Astrocyte (in vitro differentiated cells and primary cell): ENCODE measurements around the gene DCUN1D2. TPM values are rescaled to one million over a fixed set of nuclear protein-coding genes. Genes with fewer than 3 reads are reported as not detected.
"Not testable (repeated sequence)": the region's sequence is repeated elsewhere in the genome, so short reads cannot be mapped to it uniquely, and the experiment has no call there.

ENCODE experiments used
- DNase-seq: peaks from one replicate; pipeline ENCODE4 v3.0.0-alpha.2; 2010; ENCODE audit warnings: low read depth
- FAIRE-seq: peaks from 2 replicates; lab custom pipeline; 2011; peaks lifted over from hg19 to GRCh38; lab: Jason Lieb, UNC
- H2AFZ ChIP-seq: 2 replicates; pipeline ENCODE4 v1.6.0; 2012; ENCODE audit warnings: low read depth, low read length, inconsistent platforms
- H3K27ac ChIP-seq: 2 replicates; pipeline ENCODE4 v1.5.1; 2011; ENCODE audit warnings: low read depth, low read length, inconsistent platforms
- H3K27me3 ChIP-seq: 2 replicates; pipeline ENCODE4 v1.6.0; 2011; ENCODE audit warnings: low read length, inconsistent platforms; ENCODE audit not compliant: insufficient read depth
- H3K36me3 ChIP-seq: 2 replicates; pipeline ENCODE4 v1.5.1; 2011; ENCODE audit warnings: low read length, inconsistent platforms; ENCODE audit not compliant: insufficient read depth
- H3K4me1 ChIP-seq: 2 replicates; pipeline ENCODE4 v1.5.1; 2011; ENCODE audit warnings: low read length, inconsistent platforms; ENCODE audit not compliant: insufficient read depth
- H3K4me2 ChIP-seq: 2 replicates; pipeline ENCODE4 v1.6.0; 2012; ENCODE audit warnings: low read length, inconsistent platforms
- H3K4me3 ChIP-seq: 2 replicates; pipeline ENCODE4 v1.5.1; 2011; ENCODE audit warnings: low read depth, mild to moderate bottlenecking, low read length, inconsistent platforms; ENCODE audit not compliant: insufficient read depth
- H3K79me2 ChIP-seq: 2 replicates; pipeline ENCODE4 v1.6.0; 2012; ENCODE audit warnings: mild to moderate bottlenecking, low read length, inconsistent platforms; ENCODE audit not compliant: insufficient read depth
- H3K9ac ChIP-seq: 2 replicates; pipeline ENCODE4 v1.6.0; 2012; ENCODE audit warnings: mild to moderate bottlenecking, low read length, inconsistent platforms
- H3K9me3 ChIP-seq: 2 replicates; pipeline ENCODE4 v1.5.1; 2012; ENCODE audit warnings: low read depth, mild to moderate bottlenecking, low read length, inconsistent platforms; ENCODE audit not compliant: insufficient read depth
- H4K20me1 ChIP-seq: 2 replicates; pipeline ENCODE4 v1.6.0; 2012; ENCODE audit warnings: low read length, inconsistent platforms; ENCODE audit not compliant: insufficient read depth
- H3K27ac Mint-ChIP-seq: one replicate; pipeline ENCODE4 v1.8.0; 2021; ENCODE audit warnings: mild to moderate bottlenecking, mixed read lengths; ENCODE audit not compliant: unreplicated experiment
- H3K27me3 Mint-ChIP-seq: one replicate; pipeline ENCODE4 v1.8.0; 2021; ENCODE audit warnings: low read depth, mixed read lengths; ENCODE audit not compliant: unreplicated experiment
- H3K36me3 Mint-ChIP-seq: one replicate; pipeline ENCODE4 v1.8.0; 2021; ENCODE audit warnings: low read depth, mixed read lengths; ENCODE audit not compliant: unreplicated experiment
- H3K4me1 Mint-ChIP-seq: one replicate; pipeline ENCODE4 v1.8.0; 2021; ENCODE audit warnings: low read depth, mixed read lengths; ENCODE audit not compliant: unreplicated experiment
- H3K4me3 Mint-ChIP-seq: one replicate; pipeline ENCODE4 v1.8.0; 2021; ENCODE audit warnings: mild to moderate bottlenecking, moderate library complexity, mixed read lengths; ENCODE audit not compliant: unreplicated experiment
- H3K9me3 Mint-ChIP-seq: one replicate; pipeline ENCODE4 v1.8.0; 2021; ENCODE audit warnings: mild to moderate bottlenecking, mixed read lengths; ENCODE audit not compliant: unreplicated experiment
- EZH2 ChIP-seq: IDR thresholded peaks from 2 replicates; pipeline ENCODE4 v1.6.1; 2012; ENCODE audit warnings: mild to moderate bottlenecking, low read length, inconsistent platforms; ENCODE audit not compliant: insufficient read depth
- total RNA-seq: library from RNA; stranded (reverse); gene quantifications from 2 replicates; pipeline ENCODE4 v1.2.1, GENCODE V29; 2021
- TF ChIP-seq, protein P1 (sequence below): IDR thresholded peaks from 2 replicates; pipeline ENCODE4 v1.5.1; 2011; ENCODE audit warnings: low read depth, mild to moderate bottlenecking, inconsistent platforms, low read length, moderate library complexity; ENCODE audit not compliant: insufficient read depth

DCUN1D2 gene
- total RNA-seq, 1 donor from 2014 or later: 16.3 TPM

DNA sequence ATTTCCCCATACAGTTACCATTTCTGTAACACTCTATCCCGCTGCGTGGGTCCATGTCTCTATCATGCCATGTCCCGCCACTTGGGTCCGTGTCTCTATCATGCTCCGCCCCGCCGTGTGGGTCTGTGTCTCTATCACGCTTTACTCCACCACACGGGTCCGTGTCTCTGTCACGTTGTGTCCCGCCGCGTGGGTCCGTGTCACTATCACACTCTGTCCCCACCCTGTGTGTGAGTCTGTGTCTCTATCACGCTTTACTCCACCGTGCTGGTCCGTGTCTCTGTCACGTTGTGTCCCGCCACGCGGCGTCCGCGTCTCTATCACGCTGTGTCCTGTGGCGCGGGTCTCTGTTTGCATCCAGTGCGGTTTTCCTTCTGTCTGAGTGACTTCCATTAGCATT is 48.9 kb downstream of the DCUN1D2 start:
- no peak overlapping the region for H2AFZ ChIP-seq
- peaks cover 3% of the 10 kb centered on the region for H3K9me3 ChIP-seq
- H3K27me3 ChIP-seq: no peaks in the 10 kb centered on the region
- H3K79me2 ChIP-seq: no peaks in the 10 kb centered on the region
- DNase-seq (no peak), FAIRE-seq (no peak)
- no peak overlapping the region for H3K27ac Mint-ChIP-seq
- peaks cover 2% of the 10 kb centered on the region for H3K9me3 Mint-ChIP-seq
- H3K4me1 ChIP-seq: no peaks in the 10 kb centered on the region
- TF ChIP-seq, protein P1, sequence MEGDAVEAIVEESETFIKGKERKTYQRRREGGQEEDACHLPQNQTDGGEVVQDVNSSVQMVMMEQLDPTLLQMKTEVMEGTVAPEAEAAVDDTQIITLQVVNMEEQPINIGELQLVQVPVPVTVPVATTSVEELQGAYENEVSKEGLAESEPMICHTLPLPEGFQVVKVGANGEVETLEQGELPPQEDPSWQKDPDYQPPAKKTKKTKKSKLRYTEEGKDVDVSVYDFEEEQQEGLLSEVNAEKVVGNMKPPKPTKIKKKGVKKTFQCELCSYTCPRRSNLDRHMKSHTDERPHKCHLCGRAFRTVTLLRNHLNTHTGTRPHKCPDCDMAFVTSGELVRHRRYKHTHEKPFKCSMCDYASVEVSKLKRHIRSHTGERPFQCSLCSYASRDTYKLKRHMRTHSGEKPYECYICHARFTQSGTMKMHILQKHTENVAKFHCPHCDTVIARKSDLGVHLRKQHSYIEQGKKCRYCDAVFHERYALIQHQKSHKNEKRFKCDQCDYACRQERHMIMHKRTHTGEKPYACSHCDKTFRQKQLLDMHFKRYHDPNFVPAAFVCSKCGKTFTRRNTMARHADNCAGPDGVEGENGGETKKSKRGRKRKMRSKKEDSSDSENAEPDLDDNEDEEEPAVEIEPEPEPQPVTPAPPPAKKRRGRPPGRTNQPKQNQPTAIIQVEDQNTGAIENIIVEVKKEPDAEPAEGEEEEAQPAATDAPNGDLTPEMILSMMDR: no peak
- no peak for TF ChIP-seq EZH2
- H3K4me3 ChIP-seq: no peak overlapping the region
- no peaks in the 10 kb centered on the region for H3K4me1 Mint-ChIP-seq
- H3K27ac ChIP-seq: no peak overlapping the region
- no peak overlapping the region for H3K4me3 Mint-ChIP-seq
- peaks cover 33% of the 10 kb centered on the region for H3K36me3 Mint-ChIP-seq
- no peak overlapping the region for H3K4me2 ChIP-seq
- H3K27me3 Mint-ChIP-seq: no peaks in the 10 kb centered on the region
- no peaks in the 10 kb centered on the region for H3K36me3 ChIP-seq
- peaks cover under 1% of the 10 kb centered on the region for H4K20me1 ChIP-seq
- no peak overlapping the region for H3K9ac ChIP-seq

DNA sequence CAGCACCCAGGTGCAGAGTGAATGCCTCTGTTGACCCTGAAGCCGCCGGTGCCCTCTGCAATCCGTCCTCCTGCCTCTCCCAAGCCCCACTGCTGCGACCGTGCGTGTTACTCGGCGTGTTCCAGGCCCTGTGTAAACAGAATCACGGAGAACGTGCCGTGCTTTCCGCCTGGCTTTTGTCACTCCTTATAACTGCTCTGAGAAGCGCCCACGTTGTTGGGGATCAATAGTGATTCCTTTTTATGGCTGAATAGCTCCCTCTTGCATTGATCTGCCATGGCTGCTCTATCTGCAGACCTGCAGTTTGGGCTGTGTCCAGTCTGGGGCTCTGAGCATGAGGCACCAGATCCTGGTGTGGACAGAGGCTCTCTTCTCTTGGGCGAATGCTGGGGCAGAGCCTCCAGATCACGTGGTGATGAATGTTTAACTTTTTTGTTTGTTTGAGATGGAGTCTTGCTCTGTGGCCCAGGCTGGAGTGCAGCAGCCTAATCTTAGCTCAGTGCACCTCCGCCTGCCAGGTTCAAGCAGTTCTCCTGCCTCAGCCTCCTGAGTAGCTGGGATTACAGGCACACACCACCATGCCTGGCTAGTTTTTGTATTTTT is 53.0 kb downstream of the DCUN1D2 start:
- H3K27me3 Mint-ChIP-seq: no peaks in the 10 kb centered on the region
- TF ChIP-seq EZH2: no peak
- TF ChIP-seq, protein P1: no peak

DNA sequence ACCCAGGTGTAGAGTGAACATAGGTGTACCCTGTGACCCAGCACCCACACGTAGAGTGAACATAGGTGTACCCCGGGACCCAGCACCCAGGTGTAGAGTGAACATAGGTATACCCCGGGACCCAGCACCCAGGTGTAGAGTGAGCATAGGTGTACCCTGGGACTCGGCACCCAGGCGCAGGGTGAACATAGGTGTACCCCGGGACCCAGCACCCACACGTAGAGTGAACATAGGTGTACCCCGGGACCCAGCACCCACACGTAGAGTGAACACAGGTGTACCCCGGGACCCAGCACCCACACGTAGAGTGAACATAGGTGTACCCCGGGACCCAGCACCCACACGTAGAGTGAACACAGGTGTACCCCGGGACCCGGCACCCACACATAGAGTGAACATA is 53.6 kb downstream of the DCUN1D2 start:
- H3K9ac ChIP-seq, H3K4me1 ChIP-seq, H4K20me1 ChIP-seq, H3K9me3 ChIP-seq, H3K27me3 Mint-ChIP-seq, H3K27me3 ChIP-seq, H3K27ac Mint-ChIP-seq, H3K4me2 ChIP-seq, DNase-seq, H3K27ac ChIP-seq, H3K9me3 Mint-ChIP-seq, H3K4me3 Mint-ChIP-seq, H2AFZ ChIP-seq, H3K36me3 ChIP-seq, FAIRE-seq, H3K4me3 ChIP-seq, H3K79me2 ChIP-seq, H3K4me1 Mint-ChIP-seq: not testable (repeated sequence)
- peaks cover 19% of the 10 kb centered on the region for H3K36me3 Mint-ChIP-seq

More for the DNA sequence above, 53.0 kb downstream of the DCUN1D2 start:
- no peak overlapping the region for H3K4me3 Mint-ChIP-seq
- no peak overlapping the region for H3K27ac Mint-ChIP-seq
- H3K9me3 Mint-ChIP-seq: peaks cover 2% of the 10 kb centered on the region
- no peaks in the 10 kb centered on the region for H3K27me3 ChIP-seq
- H3K4me2 ChIP-seq: no peak overlapping the region
- H4K20me1 ChIP-seq: no peaks in the 10 kb centered on the region
- H3K4me1 ChIP-seq: no peaks in the 10 kb centered on the region
- H3K9ac ChIP-seq: no peak overlapping the region
- no peaks in the 10 kb centered on the region for H3K79me2 ChIP-seq
- no peaks in the 10 kb centered on the region for H3K36me3 ChIP-seq
- no peak overlapping the region for H3K27ac ChIP-seq
- H2AFZ ChIP-seq: no peak overlapping the region
- no peak for DNase-seq
- no peaks in the 10 kb centered on the region for H3K9me3 ChIP-seq
- H3K36me3 Mint-ChIP-seq: peaks cover 24% of the 10 kb centered on the region
- FAIRE-seq: no peak
- H3K4me1 Mint-ChIP-seq: no peaks in the 10 kb centered on the region
- no peak overlapping the region for H3K4me3 ChIP-seq

DNA sequence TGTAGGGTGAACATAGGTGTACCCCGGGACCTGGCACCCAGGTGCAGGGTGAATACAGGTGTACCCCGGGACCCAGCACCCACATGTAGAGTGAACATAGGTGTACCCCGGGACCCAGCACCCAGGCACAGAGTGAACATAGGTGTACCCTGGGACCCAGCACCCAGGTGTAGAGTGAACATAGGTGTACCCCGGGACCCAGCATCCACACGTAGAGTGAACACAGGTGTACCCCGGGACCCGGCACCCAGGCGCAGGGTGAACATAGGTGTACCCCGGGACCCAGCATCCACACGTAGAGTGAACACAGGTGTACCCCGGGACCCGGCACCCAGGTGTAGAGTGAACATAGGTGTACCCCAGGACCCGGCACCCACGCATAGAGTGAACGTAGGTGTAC is 54.6 kb downstream of the DCUN1D2 start:
- not testable (repeated sequence) for H3K4me1 ChIP-seq, H3K27ac ChIP-seq, H3K4me2 ChIP-seq, H3K27ac Mint-ChIP-seq, H3K9me3 Mint-ChIP-seq, H3K9ac ChIP-seq, H3K4me1 Mint-ChIP-seq, H3K27me3 ChIP-seq, H3K9me3 ChIP-seq, H3K36me3 ChIP-seq, H3K27me3 Mint-ChIP-seq, DNase-seq, H3K4me3 Mint-ChIP-seq, H4K20me1 ChIP-seq, FAIRE-seq, H3K4me3 ChIP-seq, H2AFZ ChIP-seq, H3K79me2 ChIP-seq
- H3K36me3 Mint-ChIP-seq: peaks cover 11% of the 10 kb centered on the region
